ENCODE measurements around the gene GLT8D2.

The GLT8D2 gene, protein sequence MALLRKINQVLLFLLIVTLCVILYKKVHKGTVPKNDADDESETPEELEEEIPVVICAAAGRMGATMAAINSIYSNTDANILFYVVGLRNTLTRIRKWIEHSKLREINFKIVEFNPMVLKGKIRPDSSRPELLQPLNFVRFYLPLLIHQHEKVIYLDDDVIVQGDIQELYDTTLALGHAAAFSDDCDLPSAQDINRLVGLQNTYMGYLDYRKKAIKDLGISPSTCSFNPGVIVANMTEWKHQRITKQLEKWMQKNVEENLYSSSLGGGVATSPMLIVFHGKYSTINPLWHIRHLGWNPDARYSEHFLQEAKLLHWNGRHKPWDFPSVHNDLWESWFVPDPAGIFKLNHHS

DNA sequence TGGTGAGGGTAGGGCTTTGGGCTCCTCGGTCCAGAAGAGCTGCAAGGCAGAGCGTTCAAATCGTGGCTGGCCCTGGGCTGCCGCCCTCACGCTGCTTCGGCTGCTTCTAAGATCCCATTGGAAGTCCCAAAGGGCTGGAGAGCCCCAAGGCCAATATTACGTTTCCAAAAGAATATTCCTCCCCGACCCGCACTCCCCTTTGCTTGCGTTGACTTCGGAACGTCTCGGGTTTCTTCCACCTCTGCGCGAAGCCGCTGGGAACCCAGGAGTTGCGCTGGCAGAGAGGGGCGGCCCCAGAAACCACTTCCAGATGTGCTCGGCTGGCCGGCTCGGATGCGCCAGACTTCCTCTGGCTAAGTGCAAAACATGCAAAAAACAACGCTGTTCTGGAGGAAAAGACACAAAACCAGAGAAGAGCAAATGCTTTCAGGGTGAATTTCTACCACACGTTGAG lies at the start of gene GLT8D2:
GLT8D2 (minus strand) TSS at position 285 of the 454 bp plus-strand sequence. CDS start 30,539 bp downstream, outside the sequence.
- in situ Hi-C loops (cut with HindIII; ENCODE audit: low sequenced_read_pairs), result no loop called here

DNA sequence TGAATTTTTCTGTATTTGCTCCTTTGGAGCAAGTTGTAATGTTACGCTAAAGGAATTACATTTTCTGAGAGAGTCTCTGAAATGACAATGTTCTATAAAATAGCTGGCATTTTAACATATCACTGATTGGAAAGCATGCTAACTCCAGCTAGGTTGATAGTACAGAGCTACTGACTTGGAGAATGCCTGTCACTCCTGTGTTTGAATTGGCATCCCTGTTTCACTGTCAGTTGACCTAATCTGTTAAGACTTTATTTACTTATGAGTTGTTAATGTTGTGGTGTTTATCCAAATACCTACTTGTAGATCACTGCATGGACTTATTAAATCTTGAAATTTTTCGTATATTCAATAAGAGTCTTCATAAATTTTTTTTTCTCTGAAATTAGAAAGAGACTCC lies 48.0 kb upstream of the GLT8D2 start:
- in situ Hi-C loops (cut with HindIII; ENCODE audit: low sequenced_read_pairs), result no loop called here

DNA sequence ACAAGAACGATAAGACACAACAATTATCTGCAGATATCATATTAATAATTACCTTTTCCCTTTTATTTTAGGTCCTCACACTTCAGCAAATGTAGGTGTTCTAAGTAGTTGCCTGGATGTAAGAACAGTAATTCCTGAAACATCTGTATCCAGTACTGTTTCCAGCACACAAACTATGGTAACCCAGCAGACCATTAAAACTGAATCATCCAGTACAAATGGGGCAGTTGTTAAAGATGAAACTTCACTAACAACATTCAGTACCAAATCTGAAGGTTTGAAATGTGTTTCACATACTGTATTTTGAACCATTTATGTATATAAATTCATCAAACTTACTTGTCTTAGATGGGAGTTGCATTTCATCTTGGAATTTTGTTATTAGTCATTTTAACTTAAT lies 45.3 kb upstream of the GLT8D2 start:
- in situ Hi-C loops (cut with HindIII; ENCODE audit: low sequenced_read_pairs), result no loop called here

DNA sequence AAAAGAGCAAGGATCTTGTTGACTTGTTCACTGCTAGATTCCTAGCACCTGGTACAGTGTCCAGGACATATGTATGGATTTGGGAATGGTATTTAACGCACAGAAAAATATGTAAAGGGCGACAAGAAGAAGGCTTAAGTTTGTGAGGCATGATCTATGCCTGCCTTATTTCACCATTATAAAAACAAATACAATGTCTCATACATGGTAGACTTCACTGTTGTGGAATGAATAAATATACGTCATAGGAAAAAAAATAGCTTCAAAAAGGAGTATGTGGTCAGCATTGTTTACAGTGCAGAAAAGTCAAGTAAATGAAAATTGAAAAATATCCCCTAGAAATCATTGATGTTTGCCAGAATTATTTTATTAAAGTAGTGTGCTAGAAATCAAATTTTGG lies 44.3 kb upstream of the GLT8D2 start:
- in situ Hi-C loops (cut with HindIII; ENCODE audit: low sequenced_read_pairs), result no loop called here

DNA sequence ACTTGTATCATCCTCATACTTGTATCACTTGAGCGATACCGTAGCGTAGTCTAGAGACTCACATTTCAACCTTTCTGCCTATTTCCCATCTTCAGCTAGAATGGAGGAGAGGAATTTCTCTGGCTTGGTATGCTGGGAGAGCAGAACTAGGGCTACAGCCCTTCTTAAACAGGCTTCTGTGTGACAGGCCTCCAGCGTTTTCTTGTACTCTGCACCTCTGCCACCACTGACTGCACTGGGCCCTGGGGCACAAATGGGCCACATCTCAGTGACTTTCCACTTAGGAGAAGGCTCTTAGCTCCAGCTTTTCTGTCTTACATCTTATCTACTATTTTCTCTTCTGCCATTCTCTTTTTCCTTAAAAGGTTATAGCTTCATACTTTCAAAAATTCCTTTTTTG lies 41.1 kb upstream of the GLT8D2 start:
- in situ Hi-C loops (cut with HindIII; ENCODE audit: low sequenced_read_pairs), result no loop called here

DNA sequence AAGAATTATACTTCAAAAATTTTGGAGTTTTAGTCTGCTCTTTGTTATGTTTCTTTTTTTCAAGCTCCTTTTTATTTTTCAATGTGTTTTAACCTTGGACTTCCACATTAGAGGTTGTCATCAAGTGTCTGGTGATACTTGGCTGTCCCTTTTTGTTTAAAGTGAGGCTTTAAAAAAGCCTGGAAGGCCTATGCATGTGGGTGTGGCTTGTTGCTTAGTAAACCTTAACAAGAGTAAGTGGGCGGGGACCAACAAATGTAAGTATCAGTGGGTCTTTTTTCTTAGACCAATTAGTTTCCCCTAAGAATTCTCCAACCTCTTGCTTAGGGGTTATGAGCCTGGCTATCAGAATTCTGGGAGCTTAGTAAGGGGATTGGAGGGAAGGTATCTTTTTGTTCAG lies 40.7 kb upstream of the GLT8D2 start:
- in situ Hi-C loops (cut with HindIII; ENCODE audit: low sequenced_read_pairs), result no loop called here

DNA sequence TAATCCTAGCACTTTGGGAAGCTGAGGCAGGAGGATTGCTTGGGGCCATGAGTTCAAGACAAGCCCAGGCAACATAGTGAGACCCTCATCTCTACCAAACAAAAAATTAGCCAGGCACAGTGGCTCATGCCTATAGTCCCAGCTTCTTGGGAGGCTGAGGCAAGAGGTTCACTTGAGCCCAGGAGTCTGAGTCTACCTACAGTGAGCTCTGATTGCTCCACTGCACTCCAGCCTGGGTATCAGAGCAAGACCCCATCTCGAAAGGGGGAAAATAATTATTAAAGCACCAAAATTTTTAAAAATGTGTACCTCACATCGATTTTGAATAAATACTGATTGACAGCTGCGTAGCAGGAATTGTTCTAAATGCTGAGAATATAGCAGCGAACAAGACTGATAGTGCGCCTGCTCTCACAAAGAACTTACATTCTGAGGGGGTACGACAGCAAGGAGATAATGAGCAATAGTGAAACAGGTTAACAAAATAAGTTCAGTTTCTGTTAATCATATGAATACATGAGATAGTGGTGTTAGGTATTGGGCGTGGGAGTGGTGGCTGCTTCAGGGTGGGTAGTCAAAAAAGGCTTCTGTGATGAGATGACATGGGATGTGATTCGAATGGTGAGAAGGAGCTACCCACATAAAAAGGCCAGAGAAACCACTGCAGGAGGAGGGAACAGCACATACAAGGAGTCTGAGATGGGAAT lies 33.9 kb upstream of the GLT8D2 start:
- in situ Hi-C loops (cut with HindIII; ENCODE audit: low sequenced_read_pairs), result no loop called here

DNA sequence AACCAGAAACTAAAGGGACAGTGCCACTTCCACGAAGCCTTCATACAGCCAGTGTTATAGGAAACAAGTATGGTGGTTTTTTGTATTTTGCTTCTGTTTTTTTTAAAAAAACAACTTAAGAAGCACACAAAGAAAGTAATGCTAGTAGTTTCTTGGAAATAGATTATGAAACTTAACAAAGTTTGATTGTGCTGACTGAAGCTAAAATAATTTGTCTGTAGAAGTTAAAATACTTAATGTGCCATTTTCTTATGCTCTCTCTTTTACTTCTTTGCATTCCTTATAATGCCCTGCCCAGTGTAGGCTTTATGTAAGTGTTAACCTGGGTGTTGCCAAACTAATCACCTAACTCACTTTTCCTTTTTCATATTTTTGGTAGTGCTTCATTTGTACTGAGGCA lies 30.8 kb upstream of the GLT8D2 start:
- in situ Hi-C loops (cut with HindIII; ENCODE audit: low sequenced_read_pairs), result no loop called here

DNA sequence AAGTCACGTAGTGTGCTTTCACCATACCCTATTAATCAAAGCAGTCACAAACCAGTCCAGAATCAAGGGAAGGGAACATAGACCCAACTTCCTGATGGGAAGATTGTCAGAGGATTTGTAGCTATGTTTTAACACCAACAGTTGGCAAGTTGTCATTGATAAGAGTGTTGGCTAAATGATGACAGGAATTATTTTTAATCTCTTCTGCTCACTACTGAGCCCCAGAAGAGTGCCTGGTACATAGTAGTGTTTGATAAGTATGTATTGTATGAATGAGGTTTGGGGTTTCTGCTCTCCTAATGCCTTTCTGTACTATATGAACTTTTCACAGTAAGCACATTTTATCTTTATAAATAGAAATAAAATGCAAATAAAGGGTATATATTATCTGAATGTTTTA lies 29.0 kb upstream of the GLT8D2 start:
- in situ Hi-C loops (cut with HindIII; ENCODE audit: low sequenced_read_pairs), result no loop called here

DNA sequence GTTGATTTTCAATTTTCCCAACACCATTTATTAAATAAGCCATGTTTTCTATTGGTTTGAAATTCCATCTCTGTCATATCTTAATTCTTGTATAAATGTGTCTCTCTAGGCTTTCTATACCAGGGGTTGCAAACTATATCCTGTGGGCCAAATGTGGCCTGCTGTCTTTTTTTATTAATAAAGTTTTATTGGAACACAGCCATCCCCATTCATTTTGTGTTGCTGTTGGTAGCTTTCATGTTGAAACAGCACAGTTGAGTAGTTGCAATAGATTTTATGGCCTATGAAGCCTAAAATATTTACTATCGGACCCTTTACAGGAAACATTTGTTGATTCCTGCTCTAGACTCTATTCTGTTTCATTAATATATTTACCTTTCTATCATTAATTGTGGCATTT lies 23.7 kb upstream of the GLT8D2 start:
- in situ Hi-C loops (cut with HindIII; ENCODE audit: low sequenced_read_pairs), result no loop called here

DNA sequence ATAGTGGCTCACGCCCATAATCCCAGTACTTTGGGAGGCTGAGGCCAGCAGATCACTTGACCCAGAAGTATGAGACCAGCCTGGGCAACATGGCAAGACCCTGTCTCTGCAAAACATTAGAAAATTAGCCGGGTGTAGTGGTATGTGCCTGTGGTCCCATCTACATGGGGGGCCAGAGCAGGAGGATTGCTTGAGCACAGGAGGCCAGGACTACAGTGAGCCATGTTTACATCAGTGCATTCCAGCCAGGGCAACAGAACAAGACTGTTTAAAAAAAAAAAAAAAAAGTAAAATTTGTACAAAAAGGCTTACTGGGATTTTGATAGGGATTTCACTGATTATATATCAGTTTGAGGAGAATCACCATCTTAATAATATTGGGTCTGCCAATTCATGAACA lies 22.1 kb upstream of the GLT8D2 start:
- in situ Hi-C loops (cut with HindIII; ENCODE audit: low sequenced_read_pairs), result no loop called here

DNA sequence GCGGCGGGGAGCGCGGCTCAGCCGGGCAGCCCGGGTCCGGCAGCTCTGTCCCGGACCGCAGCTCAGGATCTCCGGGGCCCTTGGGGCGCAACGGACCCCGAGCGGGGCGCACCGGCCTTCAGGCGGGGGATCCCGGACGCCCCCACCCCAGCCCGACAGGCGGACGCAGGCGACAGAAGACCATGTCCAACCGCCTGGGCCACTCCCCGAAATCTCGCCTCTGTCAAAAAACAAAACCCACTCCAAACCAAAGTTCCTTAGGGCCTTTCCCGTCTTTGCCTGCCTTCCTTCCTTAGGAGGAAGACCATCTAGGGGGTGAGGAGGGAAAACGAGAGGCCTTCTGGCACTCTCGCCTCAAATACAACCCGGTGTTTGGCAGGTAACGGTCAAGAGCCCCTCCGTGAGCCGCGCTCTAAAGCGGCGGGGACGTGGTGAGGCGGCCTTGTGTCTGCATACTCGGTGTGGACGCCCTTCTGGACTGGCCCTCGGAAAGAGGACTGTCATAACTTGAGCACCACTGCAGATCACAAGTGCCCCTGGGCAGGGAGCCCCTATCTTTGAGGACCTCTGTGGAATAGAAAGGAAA lies 14.9 kb upstream of the GLT8D2 start:
- in situ Hi-C loops (cut with HindIII; ENCODE audit: low sequenced_read_pairs), result no loop called here

DNA sequence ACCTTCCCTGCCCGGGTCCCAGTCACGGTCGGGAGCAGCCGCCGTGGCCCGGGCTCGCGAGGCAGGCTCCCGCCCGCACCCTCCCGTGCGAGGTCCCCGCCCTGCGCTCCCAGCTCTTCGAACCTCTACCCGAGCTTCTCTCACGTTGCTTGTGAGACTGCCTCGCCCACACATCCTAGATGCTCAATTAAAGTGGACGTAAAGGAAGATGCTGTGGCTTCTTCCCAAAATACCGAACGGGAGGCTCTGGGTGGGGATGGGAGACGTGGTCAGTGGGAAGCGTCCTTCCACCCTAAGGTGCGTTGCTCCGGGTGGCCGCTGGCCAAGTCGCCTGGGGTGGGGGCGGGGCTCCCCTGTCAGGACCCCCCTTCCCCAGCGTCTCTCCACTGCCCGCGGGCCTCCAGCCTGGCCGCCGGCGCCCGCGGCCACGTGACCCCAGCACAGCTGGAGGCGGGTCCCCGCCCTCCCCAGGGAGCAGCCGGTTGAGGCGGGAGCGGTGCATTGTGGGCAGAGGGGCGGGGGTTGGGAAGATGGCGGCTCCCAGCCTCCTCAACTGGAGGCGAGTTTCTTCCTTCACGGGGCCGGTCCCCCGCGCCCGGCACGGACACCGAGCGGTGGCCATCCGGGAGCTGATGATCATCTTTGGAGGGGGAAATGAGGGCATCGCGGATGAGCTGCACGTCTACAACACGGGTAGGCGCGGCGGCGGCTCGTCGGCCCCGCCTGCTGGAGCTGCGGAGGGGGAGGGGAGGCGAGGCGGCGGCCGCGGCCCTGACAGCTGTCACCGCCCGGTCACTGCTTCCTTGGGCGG lies 14.2 kb upstream of the GLT8D2 start, which contains the start of gene HCFC2:
HCFC2 (plus strand) TSS at position 501 of the 811 bp plus-strand sequence; CDS start at position 531, 30 bp downstream.
- in situ Hi-C loops (cut with HindIII; ENCODE audit: low sequenced_read_pairs), result no loop called here

DNA sequence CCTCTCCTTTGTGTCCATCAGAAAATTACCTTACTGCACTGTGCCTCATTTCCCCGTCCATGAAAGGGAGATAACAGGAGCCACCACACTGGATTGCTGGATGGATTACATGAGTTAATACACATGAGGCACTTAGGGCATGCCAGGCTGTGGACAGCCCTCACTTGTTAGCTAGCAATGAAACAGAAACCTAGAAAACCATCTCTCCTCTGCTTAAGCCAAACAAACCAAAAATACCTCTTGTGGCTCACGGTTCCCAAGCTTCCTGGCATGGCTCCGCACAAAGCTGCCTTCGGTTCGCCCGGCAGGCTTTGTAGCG lies 13.7 kb upstream of the GLT8D2 start:
- in situ Hi-C loops (cut with HindIII; ENCODE audit: low sequenced_read_pairs), result no loop called here

DNA sequence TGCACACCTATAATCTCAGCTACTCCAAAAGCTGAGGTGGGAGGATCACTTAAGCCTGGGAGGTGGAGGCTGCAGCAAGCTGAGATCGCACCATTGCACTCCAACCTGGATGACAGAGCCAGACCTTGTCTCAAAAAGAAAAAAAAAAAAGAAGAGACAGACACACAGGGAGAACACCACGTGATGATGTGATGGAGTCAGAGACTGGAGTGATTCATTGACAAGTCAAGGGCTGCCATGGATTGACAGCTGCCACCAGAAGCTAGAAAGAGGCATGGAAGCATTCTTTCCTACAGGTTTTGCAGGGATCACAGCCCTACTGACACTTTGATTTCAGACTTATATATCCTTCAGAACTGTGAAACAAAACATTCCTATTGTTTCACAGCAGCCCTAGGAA lies 10.8 kb upstream of the GLT8D2 start:
- in situ Hi-C loops (cut with HindIII; ENCODE audit: low sequenced_read_pairs), result no loop called here

DNA sequence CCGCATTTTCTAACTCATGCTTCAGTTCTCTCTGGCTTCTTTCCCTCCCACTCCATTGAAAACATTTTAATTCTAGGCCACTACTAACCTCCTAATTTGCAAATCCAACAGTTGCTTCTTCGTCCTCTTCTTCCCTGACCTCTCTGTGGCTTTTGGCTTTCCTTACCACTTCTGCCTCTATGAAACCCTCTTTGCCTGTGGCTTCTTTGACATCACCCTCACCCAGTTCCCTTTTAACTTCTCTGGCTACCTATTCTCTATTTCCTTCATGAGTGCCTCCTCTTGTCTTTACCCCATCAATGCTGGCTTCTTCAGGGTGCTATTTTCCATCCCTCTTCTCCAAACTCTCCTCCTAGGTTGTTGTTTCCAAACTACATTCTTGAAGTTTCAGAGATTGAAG lies 10.0 kb upstream of the GLT8D2 start:
- in situ Hi-C loops (cut with HindIII; ENCODE audit: low sequenced_read_pairs), result no loop called here

DNA sequence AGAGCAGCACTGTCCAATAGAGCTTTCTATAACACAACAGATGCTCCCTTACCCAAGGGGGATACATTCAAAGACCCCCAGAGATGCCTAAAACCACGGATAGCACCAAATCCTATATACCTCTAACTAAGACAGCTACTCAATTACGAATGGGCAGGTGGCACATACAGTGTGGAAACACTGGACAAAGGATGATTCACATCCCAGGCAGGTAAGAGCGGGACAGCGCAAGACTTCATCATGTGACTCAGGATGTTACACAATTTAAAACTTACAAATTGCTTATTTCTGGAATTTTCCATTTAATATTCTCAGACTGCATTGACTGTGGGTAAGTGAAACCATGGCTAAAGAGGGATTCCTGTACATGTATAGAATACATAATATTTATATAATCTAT lies 8.8 kb upstream of the GLT8D2 start:
- in situ Hi-C loops (cut with HindIII; ENCODE audit: low sequenced_read_pairs), result no loop called here

DNA sequence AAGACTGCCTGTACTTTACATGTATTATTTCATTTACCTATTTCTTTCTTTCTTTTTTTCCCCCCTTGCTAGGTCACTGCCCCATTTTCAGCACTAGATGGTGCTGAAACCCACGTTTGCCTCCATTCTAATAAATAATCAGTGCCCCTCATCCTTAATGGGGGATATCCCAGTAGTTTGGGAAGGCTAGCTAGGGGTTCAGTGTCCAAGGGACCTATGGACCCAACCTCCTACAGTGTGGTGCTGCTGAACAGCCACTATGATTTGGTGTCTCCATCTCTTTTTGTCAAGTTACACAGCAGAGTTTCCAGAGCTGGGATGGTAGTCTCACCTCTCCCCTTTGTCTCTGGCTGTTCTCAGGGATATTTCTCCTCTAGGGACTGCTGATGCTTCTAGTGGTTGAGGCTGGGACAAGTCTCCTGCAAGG lies 7.8 kb upstream of the GLT8D2 start:
- in situ Hi-C loops (cut with HindIII; ENCODE audit: low sequenced_read_pairs), result no loop called here

DNA sequence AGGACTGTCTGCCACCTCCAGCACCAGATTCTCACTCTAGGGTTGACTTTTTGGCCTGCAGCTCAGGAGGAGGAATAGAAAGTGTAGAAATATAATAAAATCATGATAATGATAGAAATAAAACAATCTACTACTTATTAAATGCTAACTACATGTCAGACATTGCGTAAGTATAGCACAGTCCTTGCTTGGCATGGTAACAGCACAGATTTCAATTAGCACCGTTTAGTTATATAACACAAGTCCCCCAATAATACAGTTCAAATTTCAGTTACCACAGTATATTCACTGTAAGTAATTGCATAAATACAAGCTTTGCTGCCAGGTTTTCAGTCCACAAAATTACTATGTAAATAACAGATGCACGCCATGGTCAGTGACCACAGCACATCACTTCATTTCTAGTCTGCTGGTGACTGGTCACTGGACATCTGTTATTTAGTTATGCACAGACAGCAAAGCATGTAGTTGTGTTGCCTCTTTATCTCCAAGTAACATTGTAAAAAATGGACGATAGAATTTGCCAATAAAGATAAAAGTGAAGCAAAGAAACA lies 6.5 kb upstream of the GLT8D2 start:
- in situ Hi-C loops (cut with HindIII; ENCODE audit: low sequenced_read_pairs), result no loop called here

DNA sequence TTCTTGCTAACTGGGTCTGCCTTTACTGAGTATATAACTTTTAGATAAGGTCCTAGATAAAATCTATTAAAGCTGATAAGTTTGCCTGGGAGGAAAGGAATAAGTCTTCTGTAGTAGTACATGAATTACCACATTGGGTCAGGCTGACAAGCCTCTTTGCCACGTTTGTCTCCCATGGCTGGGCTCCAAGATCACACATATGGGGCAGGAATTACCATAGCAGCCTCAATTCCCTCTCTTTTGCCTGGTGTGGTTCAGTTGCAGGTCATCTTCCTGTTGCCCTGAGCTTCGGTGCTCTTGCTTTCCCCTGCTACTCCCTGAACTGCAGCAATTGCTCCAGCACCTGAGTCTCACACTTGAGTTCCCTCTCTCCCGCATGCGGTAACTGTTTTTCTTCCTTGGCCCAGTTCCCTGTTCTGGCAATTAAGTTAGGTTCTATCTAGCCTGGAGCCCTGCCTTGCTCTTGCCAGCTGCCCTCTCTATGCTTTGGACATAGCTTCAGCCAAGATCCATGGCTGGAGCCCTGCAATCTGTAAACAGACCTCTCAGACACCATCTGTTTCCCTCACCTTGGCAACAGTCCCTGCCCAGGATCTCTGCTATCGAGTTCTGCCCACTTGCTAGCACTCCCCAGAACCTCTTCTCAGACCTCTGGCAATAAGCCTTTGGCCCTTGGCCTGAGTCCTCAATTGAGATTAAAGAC lies 5.8 kb upstream of the GLT8D2 start:
- in situ Hi-C loops (cut with HindIII; ENCODE audit: low sequenced_read_pairs), result no loop called here

Data from DLD1 (cell line).